Trophoblast cell (in vitro differentiated cells and primary cell): ENCODE measurements around the gene BFAR.

Experiments
- DNase-seq, 2 donors: peaks; one replicate each; pipeline ENCODE4 v3.0.0-alpha.2; 2016
- H2AFZ ChIP-seq: 2 replicates; pipeline ENCODE4 v1.6.1; 2013; ENCODE audit warnings: low read length, moderate library complexity, mild to moderate bottlenecking; ENCODE audit not compliant: insufficient read depth, poor library complexity
- H2AK5ac ChIP-seq: 2 replicates; pipeline ENCODE4 v1.6.1; 2013; ENCODE audit warnings: mild to moderate bottlenecking, low read length
- H2BK120ac ChIP-seq: 2 replicates; pipeline ENCODE4 v1.6.1; 2013; ENCODE audit warnings: low read length, mild to moderate bottlenecking, moderate library complexity; ENCODE audit not compliant: insufficient read depth, poor library complexity
- H2BK12ac ChIP-seq: 2 replicates; pipeline ENCODE4 v1.6.1; 2013; ENCODE audit warnings: mild to moderate bottlenecking, low read length, moderate library complexity
- H2BK5ac ChIP-seq: 2 replicates; pipeline ENCODE4 v1.6.1; 2013; ENCODE audit warnings: low read length, low read depth, moderate library complexity, mild to moderate bottlenecking; ENCODE audit not compliant: poor library complexity
- H3K14ac ChIP-seq: 2 replicates; pipeline ENCODE4 v1.6.1; 2013; ENCODE audit warnings: mild to moderate bottlenecking, low read length
- H3K18ac ChIP-seq: 2 replicates; pipeline ENCODE4 v1.6.1; 2013; ENCODE audit warnings: mild to moderate bottlenecking, low read length
- H3K23ac ChIP-seq: 2 replicates; pipeline ENCODE4 v1.6.1; 2013; ENCODE audit warnings: low read length
- H3K27ac ChIP-seq: 2 replicates; pipeline ENCODE4 v1.5.1; 2013; ENCODE audit warnings: low read depth, mild to moderate bottlenecking, inconsistent platforms, low read length, moderate library complexity
- H3K27me3 ChIP-seq: 2 replicates; pipeline ENCODE4 v1.6.1; 2013; ENCODE audit warnings: inconsistent platforms, mild to moderate bottlenecking, low read length, moderate library complexity; ENCODE audit not compliant: insufficient read depth
- H3K36me3 ChIP-seq, 2 experiments: 1 replicate in 1 of 2; 2 replicates in 1 of 2; pipeline ENCODE4 v1.6.1; 2013; ENCODE audit warnings: low read length in 2 of 2, mild to moderate bottlenecking in 2 of 2, moderate library complexity in 1 of 2; ENCODE audit not compliant: insufficient read depth in 2 of 2, control insufficient read depth in 1 of 2
- H3K4ac ChIP-seq: 2 replicates; pipeline ENCODE4 v1.6.1; 2013; ENCODE audit warnings: low read depth, mild to moderate bottlenecking, low read length, moderate library complexity
- H3K4me1 ChIP-seq, 2 experiments: 1 replicate in 1 of 2; 2 replicates in 1 of 2; pipeline ENCODE4 v1.6.1; 2013; ENCODE audit warnings: low read length in 2 of 2, mild to moderate bottlenecking in 2 of 2, moderate library complexity in 1 of 2; ENCODE audit not compliant: insufficient read depth in 2 of 2, control insufficient read depth in 1 of 2
- H3K4me2 ChIP-seq: 2 replicates; pipeline ENCODE4 v1.6.1; 2013; ENCODE audit warnings: inconsistent platforms, mild to moderate bottlenecking, low read length, moderate library complexity
- H3K4me3 ChIP-seq: 2 replicates; pipeline ENCODE4 v1.5.1; 2013; ENCODE audit warnings: mild to moderate bottlenecking, low read depth, low read length, inconsistent platforms
- H3K79me1 ChIP-seq: one replicate; pipeline ENCODE4 v1.6.1; 2013; ENCODE audit warnings: low read length
- H3K79me2 ChIP-seq: 2 replicates; pipeline ENCODE4 v1.6.1; 2013; ENCODE audit warnings: low read length, mild to moderate bottlenecking; ENCODE audit not compliant: control insufficient read depth, insufficient read depth, poor library complexity
- H3K9ac ChIP-seq: 2 replicates; pipeline ENCODE4 v1.6.1; 2013; ENCODE audit warnings: mild to moderate bottlenecking, low read length
- H3K9me3 ChIP-seq: 2 replicates; pipeline ENCODE4 v1.6.1; 2013; ENCODE audit warnings: low read depth, mild to moderate bottlenecking, control low read depth, inconsistent platforms, low read length; ENCODE audit not compliant: insufficient read depth
- H4K12ac ChIP-seq: 2 replicates; pipeline ENCODE4 v1.6.1; 2013; ENCODE audit warnings: low read depth, mild to moderate bottlenecking, low read length, moderate library complexity
- H4K8ac ChIP-seq: 2 replicates; pipeline ENCODE4 v1.6.1; 2013; ENCODE audit warnings: low read depth, mild to moderate bottlenecking, low read length, moderate library complexity
- H4K91ac ChIP-seq: one replicate; pipeline ENCODE4 v1.6.1; 2013; ENCODE audit warnings: low read depth, mild to moderate bottlenecking, low read length, moderate library complexity
- WGBS: extraction: QIAGEN DNeasy Blood & Tissue Kit; methylation state at CpG from one replicate; pipeline ENCODE4 v1.1.7; 2013; ENCODE audit warnings: missing lambda C conversion rate; ENCODE audit not compliant: insufficient read length, insufficient coverage; ENCODE audit errors: extremely low coverage; 5-methylcytosine and 5-hydroxymethylcytosine counted together

Gene BFAR

GRCh38 chr16:14618566-14618965, 14.2 kb upstream of the BFAR start:
- H3K79me1 ChIP-seq, result no peaks in the 10 kb centered on the region
- H2BK120ac ChIP-seq, result no peak overlapping the region
- no peak for DNase-seq
- no peak overlapping the region for H4K12ac ChIP-seq
- no peak overlapping the region for H3K9ac ChIP-seq
- H3K14ac ChIP-seq, result no peak overlapping the region
- H2BK5ac ChIP-seq, result no peak overlapping the region
- no peak overlapping the region for H2AK5ac ChIP-seq
- H3K27me3 ChIP-seq, result no peaks in the 10 kb centered on the region
- no peak overlapping the region for H4K8ac ChIP-seq
- no peak overlapping the region for H3K27ac ChIP-seq
- WGBS, result no CpG with 5 or more reads among the region's 7 CpGs
- H3K9me3 ChIP-seq, result no peaks in the 10 kb centered on the region
- peaks cover 37 to 39% of the 10 kb centered on the region in 2 experiments for H3K36me3 ChIP-seq
- H4K91ac ChIP-seq, result no peak overlapping the region
- H3K4me1 ChIP-seq, result no peaks in the 10 kb centered on the region
- H3K4me2 ChIP-seq, result no peak overlapping the region
- H2AFZ ChIP-seq, result no peak overlapping the region
- no peak overlapping the region for H3K4me3 ChIP-seq
- H3K79me2 ChIP-seq, result no peaks in the 10 kb centered on the region
- no peak overlapping the region for H2BK12ac ChIP-seq
- H3K4ac ChIP-seq, result no peak overlapping the region
- no peak overlapping the region for H3K23ac ChIP-seq
- no peak overlapping the region for H3K18ac ChIP-seq

GRCh38 chr16:14627078-14627477, 5.7 kb upstream of the BFAR start:
- Histone ChIP-seq H3K23ac (no peak overlapping the region), H3K4me2 (no peak overlapping the region), H3K4ac (no peak overlapping the region), H2BK12ac (no peak overlapping the region), H3K18ac (no peak overlapping the region), H3K79me2 (peaks cover 5% of the 10 kb centered on the region), H3K14ac (no peak overlapping the region), H2AFZ (no peak overlapping the region), H3K4me1 (peaks cover 3 to 9% of the 10 kb centered on the region in 2 experiments), H2BK5ac (no peak overlapping the region), H3K4me3 (no peak overlapping the region), H3K27ac (no peak overlapping the region), H3K27me3 (no peaks in the 10 kb centered on the region), H4K91ac (no peak overlapping the region), H4K12ac (no peak overlapping the region), H2AK5ac (no peak overlapping the region), H2BK120ac (no peak overlapping the region), H3K79me1 (peaks cover 6% of the 10 kb centered on the region), H3K9ac (no peak overlapping the region), H3K9me3 (no peaks in the 10 kb centered on the region), H4K8ac (no peak overlapping the region), H3K36me3 (peaks cover 23 to 25% of the 10 kb centered on the region in 2 experiments)
- no CpG with 5 or more reads among the region's 4 CpGs for WGBS
- DNase-seq, result no peak

GRCh38 chr16:14628806-14629611, 3.7 kb upstream of the BFAR start:
- H4K12ac ChIP-seq, result peak overlapping the region; percentile 90
- H3K18ac ChIP-seq, result peak overlapping the region; percentile 33
- no peak overlapping the region for H3K27ac ChIP-seq
- H2BK120ac ChIP-seq, result no peak overlapping the region
- no peak overlapping the region for H2AK5ac ChIP-seq
- peak overlapping the region; percentile 63 for H4K91ac ChIP-seq
- H3K4me2 ChIP-seq, result peak overlapping the region; percentile 85
- peaks cover 11% of the 10 kb centered on the region for H3K79me1 ChIP-seq
- H3K27me3 ChIP-seq, result no peaks in the 10 kb centered on the region
- DNase-seq, result no peak
- H3K23ac ChIP-seq, result no peak overlapping the region
- no peak overlapping the region for H2BK12ac ChIP-seq
- H3K9me3 ChIP-seq, result no peaks in the 10 kb centered on the region
- H4K8ac ChIP-seq, result no peak overlapping the region
- no CpG with 5 or more reads among the region's 12 CpGs for WGBS
- peaks cover 11 to 13% of the 10 kb centered on the region in 2 experiments for H3K36me3 ChIP-seq
- H3K4ac ChIP-seq, result peak overlapping the region; percentile 82
- H2BK5ac ChIP-seq, result no peak overlapping the region
- H3K79me2 ChIP-seq, result peaks cover 10% of the 10 kb centered on the region
- no peak overlapping the region for H2AFZ ChIP-seq
- peak overlapping the region; percentile 90 for H3K9ac ChIP-seq
- H3K4me1 ChIP-seq, result peaks cover 5 to 10% of the 10 kb centered on the region in 2 experiments
- peak overlapping the region; percentile 83 for H3K4me3 ChIP-seq
- H3K14ac ChIP-seq, result peak overlapping the region; percentile 94

GRCh38 chr16:14629612-14629918, 3.2 kb upstream of the BFAR start:
- Histone ChIP-seq H3K18ac (peak overlapping the region; percentile 88), H4K91ac (peak overlapping the region; percentile 89), H4K12ac (peak overlapping the region; percentile 90), H3K14ac (peak overlapping the region; percentile 94), H2AFZ (peak overlapping the region; percentile 68), H3K27ac (peak overlapping the region; percentile 69), H2AK5ac (peak overlapping the region; percentile 86), H3K4me2 (peak overlapping the region; percentile 85), H3K27me3 (no peaks in the 10 kb centered on the region), H3K79me1 (peaks cover 11% of the 10 kb centered on the region), H4K8ac (peak overlapping the region; percentile 95), H3K4ac (peak overlapping the region; percentile 82), H3K79me2 (peaks cover 13% of the 10 kb centered on the region), H3K9ac (peak overlapping the region; percentile 90), H3K4me3 (peak overlapping the region; percentile 83), H2BK120ac (peak overlapping the region; percentile 29), H2BK12ac (no peak overlapping the region), H3K36me3 (peaks cover 9 to 12% of the 10 kb centered on the region in 2 experiments), H3K9me3 (no peaks in the 10 kb centered on the region), H3K4me1 (peaks cover 5 to 14% of the 10 kb centered on the region in 2 experiments), H3K23ac (no peak overlapping the region), H2BK5ac (peak overlapping the region; percentile 89)
- WGBS, result no CpG with 5 or more reads among the region's 17 CpGs
- DNase-seq, result peak in 1 of 2 donors; percentile 5
